Natural killer cell (primary cell): ENCODE data around the gene NFKBIB. TPM values are rescaled to one million over a fixed set of nuclear protein-coding genes. Genes with fewer than 3 reads are reported as not detected.

Experiments
- ATAC-seq, 3 donors: fragments of 150-1000 bp in 2 of 3; fragments of 200-7000 bp in 1 of 3; cut with Tn5 transposase; 1 replicate in 1 of 3; 2 replicates in 2 of 3; pipeline ENCODE4 v1.10.0; 2021; ENCODE audit warnings: mild to moderate bottlenecking in 2 of 3, moderate library complexity in 2 of 3
- DNase-seq, 2 donors: peaks; one replicate each; pipeline versions ENCODE4 v3.0.0 to v3.0.0-alpha.2; 2013 to 2021; ENCODE audit warnings: mixed read lengths in 1 of 2
- H3K27ac ChIP-seq: one replicate; pipeline ENCODE4 v1.5.1; 2013; ENCODE audit warnings: mild to moderate bottlenecking, low read length
- H3K27me3 ChIP-seq: one replicate; pipeline ENCODE4 v1.6.1; 2013; ENCODE audit warnings: low read length; ENCODE audit not compliant: control insufficient read depth, insufficient read depth
- H3K36me3 ChIP-seq: one replicate; pipeline ENCODE4 v1.6.1; 2013; ENCODE audit warnings: low read length; ENCODE audit not compliant: control insufficient read depth, insufficient read depth
- H3K4me1 ChIP-seq: one replicate; pipeline ENCODE4 v1.6.1; 2013; ENCODE audit warnings: low read length; ENCODE audit not compliant: control insufficient read depth, insufficient read depth
- H3K4me3 ChIP-seq: one replicate; pipeline ENCODE4 v1.5.1; 2013; ENCODE audit warnings: low read length
- H3K9me3 ChIP-seq: one replicate; pipeline ENCODE4 v1.6.1; 2013; ENCODE audit warnings: low read length; ENCODE audit not compliant: control insufficient read depth, insufficient read depth
- H3K27ac Mint-ChIP-seq, 2 donors: one replicate each; pipeline ENCODE4 v1.8.0; 2022; ENCODE audit warnings: mild to moderate bottlenecking in 2 of 2, mixed read lengths in 2 of 2, moderate library complexity in 1 of 2
- H3K27me3 Mint-ChIP-seq, 2 donors: one replicate each; pipeline ENCODE4 v1.8.0; 2022; ENCODE audit warnings: low read depth in 2 of 2, mixed read lengths in 2 of 2
- H3K36me3 Mint-ChIP-seq: one replicate; pipeline ENCODE4 v1.8.0; 2022; ENCODE audit warnings: mixed read lengths
- H3K4me1 Mint-ChIP-seq, 2 donors: one replicate each; pipeline ENCODE4 v1.8.0; 2022; ENCODE audit warnings: mixed read lengths in 2 of 2
- H3K4me3 Mint-ChIP-seq: one replicate; pipeline ENCODE4 v1.8.0; 2022; ENCODE audit warnings: mild to moderate bottlenecking, moderate library complexity, mixed read lengths
- H3K9me3 Mint-ChIP-seq, 2 donors: one replicate each; pipeline ENCODE4 v1.8.0; 2022; ENCODE audit warnings: mixed read lengths in 2 of 2
- WGBS: methylation state at CpG from one replicate; pipeline ENCODE4 v1.1.7; 2013; ENCODE audit warnings: missing lambda C conversion rate; ENCODE audit not compliant: insufficient coverage; 5-methylcytosine and 5-hydroxymethylcytosine counted together
- intact Hi-C: fragments of 100-400 bp; cut with micrococcal nuclease; formaldehyde crosslinking; loops from one replicate; pipeline ENCODE4 v1.14.2; 2022
- total RNA-seq, 4 donors: library from RNA; stranded (reverse); fragments of 120-200 nt in 1 of 4; gene quantifications; one replicate each; pipeline versions ENCODE4 v1.2.3 to v1.2.4, GENCODE V29; 2013 to 2022
- TF ChIP-seq, protein P1 (sequence below): fragments of 200-600 bp; IDR thresholded peaks from one replicate; pipeline ENCODE4 v1.8.0; 2022; ENCODE audit warnings: antibody characterized with exemption

The NFKBIB gene
- total RNA-seq, 3 donors from 2014 or later (not counting 1 experiment from before 2014, with no cell fraction given): 78.0 to 125 (median 118) TPM

DNA sequence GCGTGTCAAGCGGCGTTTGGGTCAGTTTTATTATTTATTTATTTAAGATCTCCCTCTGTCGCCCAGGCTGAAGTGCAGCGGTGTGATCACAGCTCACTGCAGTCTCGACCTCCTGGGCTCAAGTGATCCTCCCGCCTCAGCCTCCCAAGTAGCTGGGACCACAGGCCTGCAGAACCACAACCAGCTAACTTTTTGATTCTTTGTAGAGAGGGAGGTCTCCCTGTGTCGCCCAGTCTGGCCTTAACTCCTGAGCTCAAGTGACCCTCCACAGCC is 31.7 kb downstream of the NFKBIB start:
- no peaks in the 10 kb centered on the region for H3K27me3 ChIP-seq
- peaks cover 50% of the 10 kb centered on the region for H3K4me1 ChIP-seq
- H3K27ac ChIP-seq: peak overlapping the region; percentile 84
- Mint-ChIP-seq H3K4me1 (peaks cover 46 to 61% of the 10 kb centered on the region in 2 donors), H3K27me3 (no peaks in the 10 kb centered on the region), H3K4me3 (peak overlapping the region; percentile 96), H3K9me3 (no peaks in the 10 kb centered on the region), H3K27ac (peak overlapping the region; percentile 91 to 99), H3K36me3 (no peaks in the 10 kb centered on the region)
- intact Hi-C loops: loop anchor here (2.0 to 10.0 kb wide), 5 partner anchors 67 to 529 kb away; partner anchors contain the start of genes ECH1 and FAM98C
- DNase-seq: no peak
- H3K36me3 ChIP-seq: peaks cover 14% of the 10 kb centered on the region
- TF ChIP-seq, protein P1, sequence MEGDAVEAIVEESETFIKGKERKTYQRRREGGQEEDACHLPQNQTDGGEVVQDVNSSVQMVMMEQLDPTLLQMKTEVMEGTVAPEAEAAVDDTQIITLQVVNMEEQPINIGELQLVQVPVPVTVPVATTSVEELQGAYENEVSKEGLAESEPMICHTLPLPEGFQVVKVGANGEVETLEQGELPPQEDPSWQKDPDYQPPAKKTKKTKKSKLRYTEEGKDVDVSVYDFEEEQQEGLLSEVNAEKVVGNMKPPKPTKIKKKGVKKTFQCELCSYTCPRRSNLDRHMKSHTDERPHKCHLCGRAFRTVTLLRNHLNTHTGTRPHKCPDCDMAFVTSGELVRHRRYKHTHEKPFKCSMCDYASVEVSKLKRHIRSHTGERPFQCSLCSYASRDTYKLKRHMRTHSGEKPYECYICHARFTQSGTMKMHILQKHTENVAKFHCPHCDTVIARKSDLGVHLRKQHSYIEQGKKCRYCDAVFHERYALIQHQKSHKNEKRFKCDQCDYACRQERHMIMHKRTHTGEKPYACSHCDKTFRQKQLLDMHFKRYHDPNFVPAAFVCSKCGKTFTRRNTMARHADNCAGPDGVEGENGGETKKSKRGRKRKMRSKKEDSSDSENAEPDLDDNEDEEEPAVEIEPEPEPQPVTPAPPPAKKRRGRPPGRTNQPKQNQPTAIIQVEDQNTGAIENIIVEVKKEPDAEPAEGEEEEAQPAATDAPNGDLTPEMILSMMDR: no peak
- 63% methylated on average over 5 of the region's 8 CpGs for WGBS
- H3K4me3 ChIP-seq: peak overlapping the region; percentile 71
- ATAC-seq: no peak
- H3K9me3 ChIP-seq: no peaks in the 10 kb centered on the region

DNA sequence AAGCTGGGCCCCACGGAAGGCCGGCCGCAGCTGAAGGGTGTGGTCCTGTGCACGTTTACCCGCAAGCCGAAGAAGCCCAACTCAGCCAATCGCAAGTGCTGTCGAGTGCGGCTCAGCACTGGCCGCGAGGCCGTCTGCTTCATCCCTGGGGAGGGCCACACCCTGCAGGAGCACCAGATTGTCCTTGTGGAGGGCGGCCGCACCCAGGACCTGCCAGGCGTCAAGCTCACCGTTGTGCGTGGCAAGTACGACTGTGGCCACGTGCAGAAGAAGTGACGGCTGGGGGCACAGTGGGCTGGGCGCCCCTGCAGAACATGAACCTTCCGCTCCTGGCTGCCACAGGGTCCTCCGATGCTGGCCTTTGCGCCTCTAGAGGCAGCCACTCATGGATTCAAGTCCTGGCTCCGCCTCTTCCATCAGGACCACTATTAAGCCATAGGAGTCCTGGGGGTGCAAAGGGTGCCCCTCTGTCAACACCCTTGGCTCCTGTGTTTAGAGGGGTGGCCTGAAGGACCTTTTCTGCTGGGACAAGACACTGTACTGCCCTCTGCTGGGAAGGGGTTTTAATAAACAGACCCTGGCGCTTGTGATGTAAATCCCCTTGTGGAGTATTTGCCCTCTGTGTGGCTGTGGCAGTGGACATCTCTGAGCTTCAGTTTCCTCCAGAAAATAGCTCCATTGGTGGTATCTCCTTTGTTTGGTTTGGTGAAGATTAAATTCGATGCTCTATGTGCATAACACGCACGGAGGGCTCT is 32.8 kb downstream of the NFKBIB start:
- Histone ChIP-seq H3K4me1 (peaks cover 38% of the 10 kb centered on the region), H3K27ac (no peak overlapping the region), H3K9me3 (no peaks in the 10 kb centered on the region), H3K36me3 (peaks cover 14% of the 10 kb centered on the region), H3K27me3 (no peaks in the 10 kb centered on the region), H3K4me3 (no peak overlapping the region)
- peak overlapping the region; percentile 91 to 99 for H3K27ac Mint-ChIP-seq
- H3K36me3 Mint-ChIP-seq: no peaks in the 10 kb centered on the region
- peak overlapping the region; percentile 59 for H3K4me3 Mint-ChIP-seq
- H3K9me3 Mint-ChIP-seq: no peaks in the 10 kb centered on the region
- DNase-seq: peak in 1 of 2 donors; percentile 71
- H3K4me1 Mint-ChIP-seq: peaks cover 44 to 52% of the 10 kb centered on the region in 2 donors
- 95% methylated on average over 29 of the region's 29 CpGs for WGBS
- no peaks in the 10 kb centered on the region for H3K27me3 Mint-ChIP-seq
- no peak for ATAC-seq
- TF ChIP-seq, protein P1: peak; percentile 47
- intact Hi-C loops: loop anchor here (2.0 to 10.0 kb wide), 3 partner anchors 168 to 388 kb away; no protein-coding TSS in a partner anchor

DNA sequence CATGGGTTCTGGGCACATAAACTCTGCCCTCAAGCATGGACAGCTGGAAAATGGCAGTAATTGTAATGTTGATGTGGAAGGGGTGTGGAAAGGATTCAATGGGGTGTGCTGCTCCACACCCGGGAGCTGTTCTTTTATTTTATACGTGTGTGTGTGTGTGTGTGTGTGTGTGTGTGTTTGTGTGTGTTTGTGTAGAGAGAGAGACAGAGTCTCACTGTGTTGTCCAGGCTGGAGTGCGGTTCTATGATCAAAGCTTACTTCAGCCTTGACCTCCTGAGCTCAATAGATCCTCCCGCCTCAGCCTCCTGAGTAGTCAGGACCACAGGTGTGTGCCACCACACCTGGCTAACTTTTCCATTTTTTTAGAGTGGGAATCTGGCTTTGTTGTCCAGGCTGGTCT is 33.8 kb downstream of the NFKBIB start:
- peaks cover 14% of the 10 kb centered on the region for H3K36me3 ChIP-seq
- DNase-seq: no peak
- no peak overlapping the region for H3K4me3 ChIP-seq
- peak overlapping the region; percentile 14 to 24 for H3K27ac Mint-ChIP-seq
- 72% methylated on average over 4 of the region's 4 CpGs for WGBS
- TF ChIP-seq, protein P1: no peak
- H3K27me3 Mint-ChIP-seq: no peaks in the 10 kb centered on the region
- H3K4me1 Mint-ChIP-seq: peaks cover 35 to 43% of the 10 kb centered on the region in 2 donors
- no peaks in the 10 kb centered on the region for H3K36me3 Mint-ChIP-seq
- intact Hi-C loops: loop anchor here (2.0 to 10.0 kb wide), 3 partner anchors 169 to 389 kb away; no protein-coding TSS in a partner anchor
- no peak overlapping the region for H3K27ac ChIP-seq
- no peak for ATAC-seq
- H3K9me3 Mint-ChIP-seq: no peaks in the 10 kb centered on the region
- H3K4me3 Mint-ChIP-seq: no peak overlapping the region
- peaks cover 30% of the 10 kb centered on the region for H3K4me1 ChIP-seq
- H3K27me3 ChIP-seq: no peaks in the 10 kb centered on the region
- H3K9me3 ChIP-seq: no peaks in the 10 kb centered on the region
